Neutrophil (primary cell): Measurements from ENCODE around the gene HDAC7.

Source experiments
- H3K27ac ChIP-seq: fragments of 200-600 bp; sonication (generic); 2 replicates; pipeline ENCODE4 v1.5.1; 2016; ENCODE audit warnings: mild to moderate bottlenecking, moderate library complexity
- H3K27me3 ChIP-seq: fragments of 200-600 bp; sonication (generic); 2 replicates; pipeline ENCODE4 v1.6.0; 2016; ENCODE audit warnings: mild to moderate bottlenecking
- H3K36me3 ChIP-seq: fragments of 200-600 bp; sonication (generic); 2 replicates; pipeline ENCODE4 v1.5.1; 2017
- H3K4me1 ChIP-seq, 2 experiments: fragments of 200-600 bp in 1 of 2; sonication (generic) in 1 of 2; 1 replicate in 1 of 2; 2 replicates in 1 of 2; pipeline versions ENCODE4 v1.5.1 to v1.6.1; 2013 to 2016; ENCODE audit warnings: low read depth in 1 of 2, low read length in 1 of 2, mild to moderate bottlenecking in 1 of 2, moderate library complexity in 1 of 2; ENCODE audit not compliant: control insufficient read depth in 1 of 2, insufficient read depth in 1 of 2
- H3K4me3 ChIP-seq, 2 experiments: fragments of 200-600 bp in 1 of 2; sonication (generic) in 1 of 2; 1 replicate in 1 of 2; 2 replicates in 1 of 2; pipeline ENCODE4 v1.5.1; 2013 to 2016; ENCODE audit warnings: low read depth in 1 of 2, low read length in 1 of 2, mild to moderate bottlenecking in 1 of 2, moderate library complexity in 1 of 2
- H3K9me3 ChIP-seq: fragments of 200-600 bp; sonication (generic); 2 replicates; pipeline ENCODE4 v1.5.1; 2016
- TF ChIP-seq, protein P1 (sequence below): fragments of 200-600 bp; sonication (generic); IDR thresholded peaks from 2 replicates; pipeline ENCODE4 v1.5.1; 2016; ENCODE audit warnings: antibody characterized with exemption

Gene HDAC7

DNA sequence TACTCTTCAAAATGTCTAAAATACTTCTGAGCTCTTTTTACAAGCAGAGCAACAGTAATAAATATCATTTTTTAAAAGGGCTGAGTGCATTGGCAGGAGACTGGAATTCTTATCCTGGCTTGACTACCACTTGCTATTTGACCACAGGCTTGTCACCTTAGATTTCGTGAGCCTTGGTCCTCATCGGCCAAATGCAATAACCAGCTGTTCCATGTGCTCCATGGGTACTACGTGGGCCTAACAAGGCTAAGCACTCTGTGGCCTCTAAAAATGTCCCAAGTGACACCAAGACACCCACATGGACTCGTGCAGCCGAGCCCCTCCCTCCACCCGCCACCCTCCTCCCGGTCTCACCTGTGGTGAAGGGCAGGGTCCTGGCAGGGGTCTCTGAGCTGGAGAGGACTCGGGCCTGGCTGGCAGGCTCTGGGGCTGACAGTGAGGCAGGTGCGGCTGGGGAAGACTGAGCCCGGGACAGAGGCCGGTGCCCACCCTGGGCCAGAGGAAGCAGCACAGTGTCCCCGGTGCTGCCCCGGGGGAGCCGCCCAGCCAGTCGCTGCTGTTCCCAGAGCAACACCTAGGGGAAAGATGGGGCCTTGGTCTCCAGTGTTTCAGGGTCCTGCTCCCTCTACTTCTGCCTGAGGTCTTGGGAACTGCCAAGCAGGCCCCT, 26.6 kb downstream of the HDAC7 start:
- Histone ChIP-seq H3K27me3 (no peaks in the 10 kb centered on the region), H3K4me1 (no peaks in the 10 kb centered on the region), H3K4me3 (no peak overlapping the region), H3K9me3 (no peaks in the 10 kb centered on the region), H3K36me3 (peaks cover 100% of the 10 kb centered on the region), H3K27ac (no peak overlapping the region)
- TF ChIP-seq, protein P1, sequence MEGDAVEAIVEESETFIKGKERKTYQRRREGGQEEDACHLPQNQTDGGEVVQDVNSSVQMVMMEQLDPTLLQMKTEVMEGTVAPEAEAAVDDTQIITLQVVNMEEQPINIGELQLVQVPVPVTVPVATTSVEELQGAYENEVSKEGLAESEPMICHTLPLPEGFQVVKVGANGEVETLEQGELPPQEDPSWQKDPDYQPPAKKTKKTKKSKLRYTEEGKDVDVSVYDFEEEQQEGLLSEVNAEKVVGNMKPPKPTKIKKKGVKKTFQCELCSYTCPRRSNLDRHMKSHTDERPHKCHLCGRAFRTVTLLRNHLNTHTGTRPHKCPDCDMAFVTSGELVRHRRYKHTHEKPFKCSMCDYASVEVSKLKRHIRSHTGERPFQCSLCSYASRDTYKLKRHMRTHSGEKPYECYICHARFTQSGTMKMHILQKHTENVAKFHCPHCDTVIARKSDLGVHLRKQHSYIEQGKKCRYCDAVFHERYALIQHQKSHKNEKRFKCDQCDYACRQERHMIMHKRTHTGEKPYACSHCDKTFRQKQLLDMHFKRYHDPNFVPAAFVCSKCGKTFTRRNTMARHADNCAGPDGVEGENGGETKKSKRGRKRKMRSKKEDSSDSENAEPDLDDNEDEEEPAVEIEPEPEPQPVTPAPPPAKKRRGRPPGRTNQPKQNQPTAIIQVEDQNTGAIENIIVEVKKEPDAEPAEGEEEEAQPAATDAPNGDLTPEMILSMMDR = no peak

- TF ChIP-seq, protein P1 = no peak
- Histone ChIP-seq H3K4me3 (no peak overlapping the region), H3K36me3 (peaks cover 100% of the 10 kb centered on the region), H3K27me3 (no peaks in the 10 kb centered on the region), H3K4me1 (no peaks in the 10 kb centered on the region), H3K9me3 (no peaks in the 10 kb centered on the region), H3K27ac (no peak overlapping the region)
Observed at GRCh38 chr12:47791874-47792273, 27.8 kb downstream of the HDAC7 start.

DNA sequence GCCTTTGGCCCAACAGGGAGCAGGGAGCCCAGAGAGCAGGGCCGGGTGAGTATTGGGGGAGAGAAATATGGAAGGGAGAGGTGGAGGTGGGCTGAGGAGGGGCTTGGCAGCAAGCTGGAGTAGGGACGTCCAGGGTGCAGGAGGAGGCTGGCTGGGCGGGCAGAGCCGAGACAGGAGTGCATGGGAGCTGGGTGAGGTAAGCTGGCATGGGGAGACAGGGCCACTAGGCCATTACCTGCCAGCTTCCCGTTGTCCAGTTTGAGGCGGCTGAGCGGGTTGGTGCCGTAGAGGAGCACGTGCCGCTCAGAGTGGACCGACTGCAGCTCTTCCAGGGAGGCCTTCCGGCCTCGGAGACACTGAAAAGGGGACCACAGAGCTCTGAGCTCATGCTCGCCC, 28.4 kb downstream of the HDAC7 start:
- no peaks in the 10 kb centered on the region for H3K4me1 ChIP-seq

GRCh38 chr12:47790676-47791350, 28.9 kb downstream of the HDAC7 start:
- TF ChIP-seq, protein P1 = no peak

More for the DNA sequence above, 28.4 kb downstream of the HDAC7 start:
- Histone ChIP-seq H3K27me3 (no peaks in the 10 kb centered on the region), H3K36me3 (peaks cover 100% of the 10 kb centered on the region), H3K27ac (no peak overlapping the region), H3K9me3 (no peaks in the 10 kb centered on the region), H3K4me3 (no peak overlapping the region)
- TF ChIP-seq, protein P1 = no peak

DNA sequence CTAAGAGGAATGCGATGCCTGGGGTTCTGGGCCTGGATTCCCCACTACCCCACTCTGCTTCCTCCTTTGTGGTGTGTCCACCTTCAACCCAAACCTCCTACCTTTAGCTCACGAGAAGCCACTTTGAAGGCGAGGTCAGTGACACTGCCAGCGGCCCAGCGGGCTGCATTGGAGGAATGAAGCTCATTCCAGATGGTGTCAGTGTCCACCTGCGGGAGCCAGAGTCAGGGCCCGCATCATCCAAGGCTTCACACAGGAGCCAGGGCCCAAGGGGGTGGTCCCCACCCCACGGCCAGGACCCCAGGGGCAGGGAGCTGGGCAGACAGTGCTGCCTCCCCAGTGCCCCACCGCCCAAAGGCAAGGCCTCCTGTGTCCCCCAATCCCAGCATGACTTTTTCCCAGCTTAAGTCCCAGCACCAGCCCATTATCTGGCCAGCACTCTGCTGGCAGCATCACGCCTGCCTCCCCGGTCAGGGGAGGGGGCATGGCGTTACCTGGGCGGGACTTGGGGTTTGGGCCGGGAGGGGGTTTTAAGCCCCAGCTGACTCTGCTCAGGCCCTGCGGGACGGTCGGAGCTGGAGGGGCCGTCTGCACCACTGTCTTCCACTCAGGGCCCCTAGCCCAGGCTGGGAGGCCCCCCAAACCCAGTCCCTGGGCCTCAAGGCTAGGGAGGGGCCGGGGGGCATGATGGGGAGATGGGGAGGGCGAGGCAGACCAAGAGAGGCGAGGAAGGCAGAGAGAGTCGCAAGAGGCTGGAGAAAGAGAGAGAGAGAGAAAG, 29.8 kb downstream of the HDAC7 start:
- Histone ChIP-seq H3K4me1 (no peaks in the 10 kb centered on the region), H3K27ac (no peak overlapping the region), H3K4me3 (no peak overlapping the region), H3K27me3 (no peaks in the 10 kb centered on the region), H3K9me3 (no peaks in the 10 kb centered on the region), H3K36me3 (peaks cover 100% of the 10 kb centered on the region)
- TF ChIP-seq, protein P1 = no peak

More at GRCh38 chr12:47790676-47791350, 28.9 kb downstream of the HDAC7 start:
- no peak overlapping the region for H3K4me3 ChIP-seq
- H3K9me3 ChIP-seq = no peaks in the 10 kb centered on the region
- peaks cover 100% of the 10 kb centered on the region for H3K36me3 ChIP-seq
- H3K4me1 ChIP-seq = no peaks in the 10 kb centered on the region
- H3K27me3 ChIP-seq = no peaks in the 10 kb centered on the region
- no peak overlapping the region for H3K27ac ChIP-seq
